Muscle of back (tissue), 11 donors: ENCODE measurements around the gene LRRC57. TPM values are rescaled to one million over a fixed set of nuclear protein-coding genes. Genes with fewer than 3 reads are reported as not detected.
A peak's percentile ranks its signal among the peaks of the same experiment; 100 is the strongest.
"Not testable (repeated sequence)": the region's sequence is repeated elsewhere in the genome, so short reads cannot be mapped to it uniquely, and the experiment has no call there.

ENCODE experiments used
- DNase-seq, 3 donors: peaks; one replicate each; pipeline versions ENCODE4 v3.0.0 to v3.0.0-alpha.2; 2013
- polyA plus RNA-seq, 10 donors: library from polyadenylated mRNA; unstranded; fragments of 120-200 nt; gene quantifications; one replicate each; pipeline ENCODE4 v1.2.1, GENCODE V29; 2013; ENCODE audit not compliant: insufficient read length in 10 of 10

The LRRC57 gene
- polyA plus RNA-seq, 10 donors, result 14.2 to 19.5 (median 16.5) TPM

- DNase-seq, result not testable (repeated sequence)
Measured at GRCh38 chr15:42556550-42557207, 8.1 kb upstream of the LRRC57 start.

- no peak for DNase-seq
Measured at GRCh38 chr15:42553554-42553953, 5.0 kb upstream of the LRRC57 start.

- peak in 1 of 3 donors; percentile 7 for DNase-seq
Measured at GRCh38 chr15:42549741-42550392, 1.3 kb upstream of the LRRC57 start.

- peak in 1 of 3 donors; percentile 27 for DNase-seq
Measured at GRCh38 chr15:42549032-42549491, 469 bp upstream of the LRRC57 start.

GRCh38 chr15:42547918-42548248 lies 710 bp downstream of the LRRC57 start:
- no peak for DNase-seq

DNA sequence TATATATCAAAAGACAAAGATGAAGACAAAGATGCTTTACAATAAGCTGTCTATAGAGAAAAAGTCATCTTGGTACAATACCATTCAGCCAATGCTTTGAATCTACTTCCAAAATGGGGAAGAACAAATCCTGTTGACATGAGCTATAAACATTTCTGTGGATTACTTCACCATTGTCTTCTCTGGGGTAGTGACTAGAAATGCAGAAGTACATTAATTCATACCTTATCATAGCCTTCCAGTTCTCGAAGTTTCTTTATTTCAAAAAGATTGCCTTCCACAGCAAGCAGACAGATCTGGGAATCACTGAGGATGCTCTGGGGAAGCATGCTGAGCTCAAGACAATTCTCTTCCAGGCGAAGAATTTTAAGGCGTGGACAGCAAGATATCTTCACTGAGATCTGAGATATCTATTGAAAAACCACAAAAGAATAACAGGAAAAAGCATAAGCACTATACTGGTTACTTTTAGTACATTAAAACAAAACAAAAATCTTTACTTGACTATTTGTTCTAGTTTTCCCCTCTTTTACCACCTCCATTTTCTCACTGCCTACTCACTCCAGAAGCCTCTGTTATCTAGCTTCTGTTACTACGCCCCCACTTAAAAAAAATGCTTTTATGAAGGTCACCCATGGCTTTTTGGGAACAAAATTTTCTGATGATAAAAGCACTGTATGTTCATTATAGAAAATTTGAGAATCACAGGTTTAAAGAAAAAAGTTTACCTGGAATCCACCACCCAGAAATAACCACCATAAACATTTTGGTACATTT lies 3.6 kb downstream of the LRRC57 start:
- no peak for DNase-seq

DNA sequence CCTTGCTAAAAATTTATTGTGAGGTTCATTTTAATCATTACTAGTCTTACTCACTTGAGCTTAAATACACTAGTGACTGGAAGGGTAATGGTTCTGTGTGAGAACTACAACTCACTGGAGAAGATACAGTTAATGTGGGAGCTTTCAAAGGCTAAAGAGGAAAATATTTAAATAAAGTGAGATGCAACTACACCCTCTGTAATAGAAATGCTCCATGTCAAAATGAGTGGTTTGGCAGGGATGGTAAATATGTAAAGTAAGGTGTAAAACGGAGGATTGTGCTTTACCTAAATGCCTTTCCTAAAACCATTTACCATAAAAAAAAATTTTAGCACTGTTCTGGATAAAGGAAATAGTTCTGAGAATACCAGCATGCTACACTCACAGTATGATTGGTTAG lies 15.3 kb downstream of the LRRC57 start:
- DNase-seq, result no peak

DNA sequence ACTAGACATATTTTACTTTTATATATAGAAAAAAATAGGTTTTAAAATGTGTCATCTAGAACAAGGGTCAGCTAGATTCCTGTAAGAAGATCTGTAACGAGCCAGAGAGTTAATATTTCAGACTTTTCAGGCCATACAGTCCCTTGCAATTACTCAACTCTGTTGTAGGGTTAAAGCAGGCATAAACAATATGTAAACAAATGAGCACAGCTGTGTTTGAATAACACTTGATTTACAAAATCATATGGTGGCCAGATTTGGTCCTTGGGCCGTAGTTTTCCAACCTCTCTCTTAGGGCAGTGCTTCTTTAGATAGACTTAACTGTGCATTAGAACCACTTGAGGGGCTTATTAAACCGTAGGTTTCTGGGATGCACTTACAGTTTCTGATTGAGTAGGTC lies 19.6 kb downstream of the LRRC57 start:
- DNase-seq, result no peak

GRCh38 chr15:42523331-42523730 lies 25.3 kb downstream of the LRRC57 start:
- DNase-seq, result no peak

- DNase-seq, result no peak
Measured at GRCh38 chr15:42511007-42511391, 37.6 kb downstream of the LRRC57 start.

DNA sequence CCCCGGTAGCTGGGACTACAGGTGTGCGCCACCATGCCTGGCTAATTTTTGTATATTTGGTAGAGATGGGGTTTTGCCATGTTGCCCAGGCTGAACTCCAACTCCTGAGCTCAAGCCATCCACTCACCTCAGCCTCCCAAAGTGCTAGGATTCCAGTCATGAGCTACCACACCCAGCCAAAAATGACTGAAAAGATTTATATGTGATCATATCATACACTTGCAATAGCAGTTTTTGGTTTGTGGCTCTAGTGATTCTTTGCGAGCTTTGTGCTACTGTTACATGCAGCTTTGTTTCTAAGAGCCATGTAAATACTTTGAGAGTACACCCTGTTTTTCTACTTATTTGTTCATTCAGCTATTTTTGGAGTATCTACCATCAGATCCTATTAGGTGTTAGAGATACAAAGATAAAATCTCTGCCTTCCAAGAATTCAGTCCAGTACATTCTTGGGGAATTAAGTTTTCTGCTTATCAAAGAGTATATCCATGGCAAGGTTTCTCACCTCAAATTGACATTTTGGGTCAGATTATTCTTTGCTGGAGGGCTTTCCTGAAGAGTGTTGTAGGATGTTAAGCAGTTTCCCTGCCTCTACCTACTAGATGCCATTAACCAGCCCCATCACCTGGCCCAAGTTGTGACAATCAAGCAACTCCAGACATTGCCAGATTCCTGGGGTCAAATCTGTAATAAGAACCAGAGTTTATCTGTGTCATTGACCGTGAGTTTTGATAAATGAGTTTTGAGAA lies 38.2 kb downstream of the LRRC57 start:
- no peak for DNase-seq

GRCh38 chr15:42508263-42508690 lies 40.3 kb downstream of the LRRC57 start:
- DNase-seq, result no peak

DNA sequence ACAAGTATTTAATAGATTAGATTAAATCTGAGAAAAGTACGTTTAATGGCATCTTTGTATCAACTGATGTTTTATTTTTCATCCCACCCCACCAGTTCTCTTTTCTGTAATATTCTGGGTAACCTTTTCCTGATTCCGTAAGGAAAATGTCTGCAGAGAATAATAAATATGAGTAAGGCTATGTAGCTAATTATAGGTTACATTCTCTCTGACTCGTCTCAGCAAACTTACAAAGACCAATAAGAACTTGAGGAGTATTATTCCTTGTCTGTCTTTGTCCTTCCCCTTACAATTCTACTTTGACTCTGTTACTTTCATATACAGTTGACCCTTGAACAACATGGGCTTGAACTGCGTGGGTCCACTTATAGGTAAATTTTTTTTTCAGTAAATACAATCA lies 41.1 kb downstream of the LRRC57 start:
- DNase-seq, result no peak

DNA sequence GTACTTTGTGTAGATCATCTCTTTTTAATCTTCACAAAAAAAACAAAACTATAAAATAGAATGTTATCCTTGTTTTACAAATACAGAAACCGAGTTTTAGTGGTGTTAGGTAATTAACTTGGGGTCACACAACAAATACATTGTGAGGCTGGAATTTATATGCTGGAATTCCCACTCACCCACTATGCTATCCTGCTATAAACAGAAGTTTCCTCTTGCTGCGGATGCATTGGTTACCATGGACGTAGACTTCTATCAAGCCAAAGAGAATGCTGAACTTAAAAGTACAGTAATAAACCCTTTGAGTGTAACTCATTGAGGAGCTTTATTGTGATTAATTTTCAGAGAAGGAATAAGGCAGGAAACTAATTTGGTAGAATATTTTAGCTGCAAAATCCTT lies 44.0 kb downstream of the LRRC57 start:
- no peak for DNase-seq

GRCh38 chr15:42503825-42504224 lies 44.8 kb downstream of the LRRC57 start:
- no peak for DNase-seq

DNA sequence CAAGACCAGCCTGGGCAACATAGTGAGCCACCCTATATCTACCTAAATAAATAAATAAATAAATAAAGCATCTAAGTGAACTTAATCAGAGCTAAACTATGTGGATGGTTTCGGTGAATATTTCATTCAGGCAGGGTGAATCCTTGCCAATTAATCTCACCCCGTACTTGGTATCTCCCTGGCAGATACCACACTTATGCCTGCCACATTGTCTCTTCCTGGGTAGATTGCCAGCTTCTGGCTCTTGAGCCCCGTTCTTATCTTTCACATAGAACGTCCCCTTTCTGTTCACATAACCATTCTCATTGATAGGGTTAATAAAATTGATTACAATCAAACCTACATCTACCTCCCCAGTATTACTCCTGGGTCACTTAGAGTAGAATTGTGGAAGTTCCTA lies 46.1 kb downstream of the LRRC57 start:
- DNase-seq, result no peak

- no peak for DNase-seq
Measured at GRCh38 chr15:42499858-42500609, 48.6 kb downstream of the LRRC57 start.

DNA sequence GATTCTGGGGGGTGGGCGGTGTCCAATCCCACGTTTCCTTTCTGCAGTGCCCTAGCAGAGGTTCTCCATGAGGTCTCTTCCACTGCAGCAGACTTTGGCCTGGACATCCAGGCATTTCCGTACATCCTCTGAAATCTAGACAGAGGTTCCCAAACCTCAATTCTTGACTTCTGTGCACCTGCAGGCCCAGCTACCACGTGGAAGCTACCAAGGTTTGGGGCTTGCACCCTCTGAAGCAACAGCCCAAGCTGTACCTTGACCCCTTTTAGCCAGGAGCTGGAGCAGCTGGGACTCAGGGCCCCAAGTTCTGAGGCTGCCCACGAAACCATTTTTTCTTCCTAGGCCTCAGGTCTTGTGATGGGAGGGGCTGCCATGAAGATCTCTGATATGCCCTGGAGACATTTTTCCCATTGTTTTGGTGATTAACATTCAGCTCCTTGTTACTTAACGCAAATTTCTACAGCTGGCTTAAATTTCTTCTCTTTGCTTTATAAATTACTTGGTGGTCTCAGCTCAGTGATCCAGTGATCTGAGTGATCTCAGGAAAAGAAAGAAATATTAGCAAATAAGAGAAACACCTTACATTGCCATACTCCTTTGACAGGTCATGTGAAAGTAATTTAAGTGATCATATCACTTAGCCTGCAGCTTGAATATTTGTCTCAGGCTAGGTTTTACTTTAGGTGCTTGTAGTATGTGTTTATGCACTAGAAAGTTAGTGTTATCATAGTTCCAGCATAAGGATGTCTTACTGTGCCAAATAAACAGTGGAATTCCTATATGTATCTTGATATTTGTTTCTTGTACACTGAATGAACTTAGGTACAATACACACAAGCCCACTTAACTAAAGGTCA lies 50.2 kb downstream of the LRRC57 start:
- no peak for DNase-seq

DNA sequence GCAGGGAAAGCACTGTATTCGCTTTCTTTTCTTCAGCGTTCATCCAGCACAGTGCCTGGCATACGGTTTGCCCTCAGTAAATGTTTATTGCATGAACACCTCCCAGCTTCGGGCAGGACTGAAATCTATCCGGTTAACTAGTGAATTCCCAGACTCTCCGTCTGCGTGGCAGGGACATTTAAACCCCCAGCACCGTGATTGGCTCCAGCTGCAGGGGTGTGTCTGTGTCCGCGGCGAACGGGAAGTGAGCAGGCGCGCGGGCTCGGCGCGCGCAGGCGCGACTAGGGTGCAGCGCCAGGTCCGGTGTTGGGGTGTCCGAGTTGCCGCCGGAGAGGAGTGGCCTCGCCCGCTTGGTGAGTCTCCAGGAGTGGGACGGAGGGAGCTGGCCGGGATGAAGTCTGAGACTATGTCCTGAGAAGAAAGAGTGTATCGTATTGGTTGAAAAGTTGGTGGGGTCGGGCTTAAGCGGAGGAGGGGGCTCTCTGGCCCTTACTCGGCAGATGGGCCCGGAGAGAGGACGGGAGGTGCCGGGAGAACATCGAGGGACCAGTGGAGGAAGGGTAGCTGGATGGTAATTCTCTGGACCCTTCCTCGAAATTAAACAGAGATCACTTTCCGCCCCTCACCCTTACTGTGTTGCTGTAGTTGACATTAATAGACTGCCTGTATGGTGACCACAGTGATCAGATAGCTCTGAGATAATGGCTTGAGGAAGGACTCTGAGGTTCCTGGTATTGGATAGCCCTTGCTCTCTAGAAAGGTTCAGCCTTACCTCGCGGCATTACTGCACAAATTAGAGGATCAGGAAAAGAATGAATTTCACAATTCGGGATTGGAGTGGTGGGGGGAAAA lies 53.0 kb downstream of the LRRC57 start, which contains the start of gene SNAP23:
Gene SNAP23, plus strand, starts transcription at position 274 of the 852 bp plus-strand sequence. CDS start 16,213 bp downstream, outside the sequence.
- peak; percentile 95 to 97 (median 97) for DNase-seq
